GM19240 (cell line): ENCODE results near the gene ANKRD11.

Experiments
- DNase-seq: peaks from one replicate; pipeline ENCODE4 v3.0.0; 2011; ENCODE audit warnings: low spot score; ENCODE audit not compliant: insufficient read length

ANKRD11 gene

DNA sequence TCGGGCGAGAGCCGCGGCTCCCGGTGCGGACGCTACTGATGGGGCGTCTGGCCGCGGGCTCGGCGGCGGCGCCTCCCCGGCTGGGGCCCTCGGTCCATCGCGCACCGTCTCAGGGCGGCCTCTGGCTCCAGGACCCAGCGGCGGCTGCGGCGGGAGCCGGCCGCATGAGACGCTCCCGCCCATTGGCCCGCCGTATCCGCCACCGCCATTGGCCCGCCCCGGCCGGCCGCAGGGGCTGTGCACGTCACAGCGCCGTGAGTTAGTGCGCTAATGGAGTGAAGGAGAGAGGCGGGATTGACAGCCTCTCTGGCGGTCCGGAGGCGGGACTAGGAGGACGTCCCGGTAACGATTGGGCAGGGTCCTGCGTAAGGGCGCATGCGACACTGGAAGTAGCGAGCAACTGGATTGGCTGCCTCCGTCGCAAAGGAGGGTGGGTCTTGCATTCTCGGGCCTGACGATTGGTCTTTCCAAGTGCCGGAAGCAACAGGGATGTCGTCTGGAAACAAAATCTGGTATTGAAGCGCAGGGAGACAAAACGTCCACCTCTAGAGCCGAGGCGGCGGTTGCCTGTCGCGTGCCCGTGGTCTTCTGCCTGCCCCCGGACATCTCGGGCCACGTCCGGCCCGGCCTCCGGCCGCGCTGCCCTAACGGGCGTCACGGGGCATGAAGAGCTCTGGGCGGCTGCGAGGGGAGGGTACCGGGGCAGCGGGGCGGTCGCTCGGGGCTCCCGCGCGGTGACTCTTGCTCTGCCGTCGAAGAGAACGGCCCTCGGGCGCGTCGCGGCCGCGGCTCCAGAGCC is at the start of gene ANKRD11:
TSS of gene ANKRD11 (minus strand) at position 123 of the 799 bp plus-strand sequence. CDS start 173,542 bp downstream, outside the sequence.
- DNase-seq: peak; percentile 90

DNA sequence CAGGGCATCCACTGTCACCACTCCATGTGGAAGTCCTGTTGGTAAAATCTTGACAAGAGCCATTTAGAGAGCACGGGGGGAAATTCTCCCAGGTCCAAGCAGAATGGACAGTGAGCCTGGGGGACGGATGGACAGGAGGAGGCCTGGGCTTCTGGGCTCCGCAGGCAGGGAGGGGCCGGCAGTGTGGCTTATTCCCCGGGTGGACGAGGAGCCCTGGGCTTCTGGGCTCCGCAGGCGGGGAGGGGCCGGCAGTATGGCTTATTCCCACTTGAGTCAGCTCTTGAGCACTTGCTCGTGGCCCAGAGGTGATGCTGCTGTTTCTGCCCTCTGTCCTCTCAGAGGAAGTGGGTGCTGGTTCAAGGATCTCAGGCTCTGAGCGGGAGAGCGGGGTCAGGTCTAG is 47.9 kb upstream of the ANKRD11 start:
- DNase-seq: no peak

DNA sequence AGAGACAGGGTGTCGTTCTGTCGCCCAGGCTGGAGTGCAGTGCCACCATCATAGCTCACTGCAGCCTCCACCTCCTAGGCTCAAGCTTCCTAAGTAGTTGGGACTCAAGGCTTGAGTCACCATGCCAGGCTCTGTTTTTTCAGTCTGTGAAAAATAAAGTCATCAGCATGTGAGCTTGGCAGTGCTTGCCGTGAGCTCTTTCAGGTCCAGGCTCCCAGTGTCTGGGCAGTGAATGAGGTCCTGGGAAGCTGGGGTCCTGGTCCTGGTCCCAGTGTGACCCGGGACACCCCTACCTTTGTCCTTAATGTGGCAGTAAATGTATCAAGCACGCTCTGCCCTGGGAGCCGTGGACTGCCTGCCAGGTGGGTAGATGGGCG is 47.2 kb upstream of the ANKRD11 start:
- DNase-seq: no peak

DNA sequence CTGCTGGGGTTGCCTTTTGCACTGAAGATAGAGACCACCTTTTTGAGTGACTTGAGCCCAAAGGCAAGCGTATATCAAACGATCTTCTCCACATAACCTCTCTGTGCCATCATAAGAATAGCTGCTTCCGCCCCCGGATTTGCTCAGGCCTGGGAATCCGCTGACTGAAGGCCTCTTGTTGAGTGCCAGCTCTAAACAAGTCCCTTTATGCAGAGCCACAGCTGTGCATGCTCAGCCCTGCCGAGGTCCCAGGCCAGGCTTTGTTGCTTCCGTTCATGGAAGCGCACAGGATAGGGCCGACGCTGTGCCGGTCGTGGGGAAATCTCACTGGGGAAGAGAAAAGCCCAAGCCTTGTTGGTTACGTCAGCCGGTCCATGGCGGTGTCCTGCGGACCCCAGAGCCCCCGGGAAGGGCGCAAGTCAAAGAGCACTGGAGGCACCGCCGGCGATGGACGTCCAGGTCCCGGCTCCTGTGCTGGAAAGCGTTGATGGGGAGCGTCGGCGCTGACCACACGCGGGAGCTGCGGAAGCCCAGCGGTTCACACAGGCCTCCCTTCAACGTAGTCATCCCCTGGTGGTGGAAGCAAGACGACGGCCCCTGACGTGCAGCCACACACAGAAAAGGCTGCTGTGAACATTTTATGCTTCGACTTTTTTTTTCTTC is 46.7 kb upstream of the ANKRD11 start:
- no peak for DNase-seq

DNA sequence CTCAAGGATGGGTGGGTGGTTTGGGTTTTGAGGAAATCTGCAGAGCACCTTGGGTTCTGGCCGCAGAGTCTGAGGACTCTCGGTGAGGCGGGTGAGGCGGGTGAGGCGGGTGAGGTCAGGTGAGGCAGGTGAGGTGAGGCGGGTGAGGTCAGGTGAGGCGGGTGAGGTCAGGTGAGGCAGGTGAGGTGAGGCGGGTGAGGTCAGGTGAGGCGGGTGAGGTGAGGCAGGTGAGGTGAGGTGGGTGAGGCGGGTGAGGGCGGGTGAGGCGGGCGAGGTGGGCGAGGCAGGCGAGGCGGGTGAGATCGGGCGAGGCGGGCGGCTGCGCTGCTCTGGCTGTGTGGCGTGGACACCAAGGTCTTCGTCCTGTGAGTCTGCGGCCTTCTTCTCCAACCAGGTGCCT is 46.0 kb upstream of the ANKRD11 start:
- no peak for DNase-seq

DNA sequence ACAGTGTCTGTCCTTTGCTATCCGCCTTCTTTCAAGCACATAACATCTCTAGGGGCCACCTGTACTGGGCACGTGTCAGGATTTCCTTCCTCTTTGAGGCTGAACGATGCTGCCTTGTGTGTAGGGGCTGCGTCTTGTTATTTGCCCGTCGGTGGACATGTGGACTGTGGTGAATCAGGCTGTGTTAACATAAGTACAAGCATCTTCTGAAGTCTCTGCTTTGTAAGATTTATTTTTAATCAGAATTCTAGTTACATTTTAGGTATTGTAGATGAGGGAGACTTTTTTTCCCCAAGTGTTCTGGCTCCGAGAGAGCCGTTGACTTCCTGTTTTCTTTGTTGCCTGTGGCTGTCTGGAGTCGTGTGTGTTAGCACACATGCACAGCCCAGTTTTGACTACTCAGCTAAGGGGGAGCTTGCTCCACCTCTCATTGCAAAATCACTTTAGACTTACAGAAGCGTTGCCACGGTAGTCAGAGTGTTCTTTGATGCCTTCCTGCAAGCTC is 43.9 kb upstream of the ANKRD11 start:
- no peak for DNase-seq

DNA sequence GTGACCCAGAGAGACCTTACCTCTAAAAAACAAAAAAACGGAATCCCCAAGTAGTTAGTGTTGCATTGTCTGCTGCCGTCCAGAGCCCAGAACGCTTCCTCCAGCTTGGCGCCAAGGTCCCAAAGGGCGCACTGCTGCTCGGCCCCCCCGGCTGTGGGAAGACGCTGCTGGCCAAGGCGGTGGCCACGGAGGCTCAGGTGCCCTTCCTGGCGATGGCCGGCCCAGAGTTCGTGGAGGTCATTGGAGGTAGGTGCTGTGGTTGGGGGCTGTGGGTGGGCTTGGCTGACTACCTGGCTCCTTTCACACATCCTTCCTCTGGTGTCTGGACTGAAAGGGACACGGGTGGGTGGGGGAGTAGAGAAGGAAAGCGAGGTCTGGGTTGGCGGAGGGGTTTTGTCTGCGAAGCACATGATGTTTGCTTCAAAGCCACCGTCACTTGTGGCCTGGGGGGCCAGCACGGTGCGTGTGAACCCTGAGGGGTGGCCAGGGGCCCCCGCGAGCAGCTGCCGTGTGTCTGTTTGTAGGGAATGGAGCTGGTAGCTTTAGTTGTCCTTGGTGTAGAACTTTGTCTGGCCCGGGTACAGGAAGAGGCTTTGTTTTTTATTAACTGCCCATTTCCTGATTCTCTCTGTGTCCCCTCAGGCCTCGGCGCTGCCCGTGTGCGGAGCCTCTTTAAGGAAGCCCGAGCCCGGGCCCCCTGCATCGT is 41.6 kb upstream of the ANKRD11 start:
- DNase-seq: no peak

DNA sequence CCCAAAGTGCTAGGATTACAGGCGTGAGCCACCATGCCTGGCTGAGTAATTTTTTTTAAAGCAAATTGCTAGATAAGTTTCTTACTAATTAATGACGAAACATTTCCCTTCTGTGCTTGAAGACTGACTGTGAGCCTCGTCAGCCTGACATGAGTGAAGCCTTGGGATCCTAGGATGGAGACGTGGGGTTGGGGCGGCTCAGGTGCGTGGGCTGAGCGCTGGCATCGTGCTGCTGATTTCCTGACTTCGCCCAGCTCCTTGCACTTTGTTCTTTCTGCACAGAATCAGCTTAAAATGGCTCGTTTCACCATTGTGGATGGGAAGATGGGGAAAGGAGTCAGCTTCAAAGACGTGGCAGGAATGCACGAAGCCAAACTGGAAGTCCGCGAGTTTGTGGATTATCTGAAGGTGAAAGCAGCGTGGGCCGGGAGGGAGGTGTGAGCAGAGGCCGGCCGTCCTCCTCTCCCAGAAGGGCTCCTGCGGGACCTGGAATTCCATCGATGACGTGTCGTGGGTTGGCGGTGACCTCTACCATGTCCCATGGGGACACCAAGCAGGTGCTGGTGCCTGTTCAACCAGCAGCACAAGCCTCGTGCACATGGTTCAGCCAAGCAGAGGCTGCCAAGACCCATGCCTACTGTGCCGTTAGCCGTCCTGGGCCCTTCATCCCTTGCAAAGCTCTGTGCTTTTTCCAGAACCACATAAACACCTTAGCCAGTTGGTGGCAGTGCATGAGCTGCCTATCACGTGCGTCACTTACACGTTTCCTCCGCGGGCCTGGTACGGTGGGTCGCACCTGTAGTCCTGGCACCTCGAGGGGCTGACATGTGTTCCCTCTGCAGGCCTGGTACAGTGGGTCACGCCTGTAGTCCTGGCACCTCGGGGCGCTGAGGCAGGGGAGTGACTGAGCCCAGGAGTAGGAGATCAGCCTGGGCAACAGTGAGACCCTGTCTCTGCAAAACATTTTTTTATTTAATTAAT is 40.3 kb upstream of the ANKRD11 start:
- no peak for DNase-seq

DNA sequence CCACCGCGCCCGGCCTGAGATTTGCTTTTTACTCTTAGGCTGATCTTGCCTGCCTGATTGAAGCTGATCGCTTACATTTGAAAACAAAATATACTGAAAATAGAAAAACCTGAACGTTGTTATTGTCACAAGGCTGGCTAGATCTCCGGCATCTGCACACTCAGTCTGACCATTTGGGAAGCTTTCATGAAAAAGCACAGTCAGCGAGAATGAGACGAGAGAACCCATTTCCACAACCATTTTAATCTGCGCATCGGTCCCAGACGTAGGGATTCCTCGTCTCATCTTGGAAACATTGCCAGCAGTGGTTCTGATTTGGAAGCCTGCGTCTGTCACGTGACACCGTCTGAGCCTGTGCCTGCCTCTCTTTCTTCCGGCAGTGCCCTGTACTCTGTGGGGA is 38.7 kb upstream of the ANKRD11 start:
- no peak for DNase-seq

DNA sequence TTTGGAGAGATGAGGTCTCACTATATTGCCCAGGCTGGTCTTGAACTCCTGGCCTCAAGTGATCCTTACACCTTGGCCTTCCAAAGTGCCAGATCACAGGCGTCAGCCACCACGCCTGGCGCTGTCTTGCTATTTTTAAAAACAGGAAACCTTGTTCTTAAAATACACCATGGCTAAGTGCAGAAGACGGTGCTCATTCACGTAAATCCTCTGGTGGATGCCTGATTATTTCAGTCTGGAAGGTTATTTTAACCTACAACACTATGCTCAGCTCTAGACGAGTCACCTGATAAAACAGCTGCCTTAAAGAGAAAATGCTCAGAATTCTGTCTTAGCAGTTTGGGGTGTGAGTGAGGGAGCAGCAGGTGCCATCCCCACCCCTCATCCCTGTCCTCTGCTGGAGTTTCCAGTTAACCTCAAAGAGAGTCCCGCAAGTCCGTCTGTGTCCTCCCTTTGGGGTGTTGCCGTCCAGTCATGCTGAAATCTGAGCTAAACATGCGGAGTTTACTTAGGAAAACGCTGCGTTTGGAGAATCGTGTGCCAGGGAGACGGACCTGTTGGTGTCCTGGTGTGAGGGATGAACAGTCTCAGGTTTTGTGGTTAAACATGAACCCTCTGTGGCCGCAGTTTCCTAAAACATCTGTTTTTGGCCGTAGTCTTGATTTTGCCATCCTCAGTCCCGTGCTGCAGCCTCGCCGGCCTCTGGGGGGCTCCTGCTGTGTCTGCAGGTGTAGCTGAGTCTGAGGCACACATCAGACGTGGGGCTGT is 35.0 kb upstream of the ANKRD11 start:
- no peak for DNase-seq

DNA sequence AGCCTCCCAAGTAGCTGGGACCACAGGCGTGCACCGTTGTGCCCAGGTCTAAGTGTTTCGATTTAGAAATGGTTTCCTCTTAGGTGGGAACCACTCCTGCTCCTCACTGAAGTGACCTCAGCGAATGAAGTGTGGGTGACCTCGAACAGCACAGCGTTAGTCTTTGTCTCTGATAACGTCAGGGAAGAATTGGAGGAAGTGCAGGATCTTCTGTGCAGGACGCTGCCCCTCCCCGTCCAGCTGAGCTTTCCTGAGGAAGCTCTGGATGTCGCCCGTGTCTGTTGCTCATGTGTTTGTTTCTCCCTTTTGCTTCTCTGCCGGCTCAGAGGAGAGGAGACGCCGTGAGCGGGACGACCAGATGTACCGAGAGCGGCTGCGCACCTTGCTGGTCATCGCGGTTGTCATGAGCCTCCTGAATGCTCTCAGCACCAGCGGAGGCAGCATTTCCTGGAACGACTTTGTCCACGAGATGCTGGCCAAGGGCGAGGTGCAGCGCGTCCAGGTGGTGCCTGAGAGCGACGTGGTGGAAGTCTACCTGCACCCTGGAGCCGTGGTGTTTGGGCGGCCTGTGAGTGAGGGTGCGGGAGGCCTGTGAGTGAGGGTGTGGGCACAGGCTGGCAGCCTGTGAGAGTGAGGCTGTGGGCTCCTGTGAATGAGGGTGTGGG is 33.5 kb upstream of the ANKRD11 start:
- DNase-seq: no peak

DNA sequence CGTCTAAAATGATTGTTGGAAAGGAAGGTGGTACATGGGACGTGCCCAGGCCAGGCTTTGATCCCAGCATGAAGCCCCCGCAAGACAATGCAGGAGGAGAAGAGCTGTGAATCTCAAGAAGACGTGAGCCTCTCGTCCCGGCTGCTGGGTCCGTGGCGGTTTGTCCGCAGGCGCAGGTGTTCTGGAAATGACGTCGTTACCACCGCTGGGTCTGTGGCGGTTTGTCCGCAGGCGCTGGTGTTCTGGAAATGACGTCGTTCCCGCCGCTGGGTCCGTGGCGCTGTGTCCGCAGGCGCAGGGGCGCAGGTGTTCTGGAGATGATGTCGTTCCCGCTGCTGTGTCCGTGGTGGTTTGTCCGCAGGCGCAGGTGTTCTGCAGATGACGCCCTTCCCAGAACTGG is 31.9 kb upstream of the ANKRD11 start:
- DNase-seq: no peak

DNA sequence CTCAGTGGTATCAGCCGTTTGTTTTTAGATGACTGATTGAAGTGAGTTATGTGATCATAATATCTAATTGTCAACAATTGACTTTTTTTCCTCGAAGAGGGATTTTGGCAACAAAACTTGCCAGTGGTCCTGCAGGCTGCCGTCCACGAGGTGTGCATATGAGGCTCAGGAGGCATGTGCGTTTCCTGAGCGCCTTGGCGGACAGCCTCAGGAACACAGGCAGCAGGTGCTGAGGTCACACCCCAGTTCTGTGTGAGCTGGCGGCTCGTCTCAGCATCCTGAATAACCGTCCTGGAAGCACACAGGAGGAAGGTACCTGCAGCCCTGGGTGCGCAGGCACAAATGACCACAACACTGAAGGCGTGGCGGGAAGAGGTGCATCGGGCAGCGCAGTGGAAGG is 29.5 kb upstream of the ANKRD11 start:
- DNase-seq: no peak

DNA sequence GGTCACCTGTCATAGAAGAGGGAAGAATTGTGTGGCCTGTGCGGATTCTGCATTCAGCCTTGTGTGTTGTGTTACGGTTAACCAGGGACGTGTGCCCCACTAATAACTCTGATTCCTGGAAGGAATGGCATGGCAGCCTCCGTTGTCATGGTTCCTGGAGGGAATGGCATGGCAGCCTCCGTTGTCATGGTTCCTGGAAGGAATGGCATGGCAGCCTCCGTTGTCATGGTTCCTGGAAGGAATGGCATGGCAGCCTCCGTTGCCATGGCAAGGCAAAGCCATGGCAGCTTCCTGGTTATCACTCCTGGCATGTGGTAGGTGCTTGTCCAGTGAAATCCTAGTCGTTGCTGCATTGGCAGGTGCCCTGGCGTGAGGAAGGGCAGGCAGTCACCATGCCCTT is 26.8 kb upstream of the ANKRD11 start:
- DNase-seq: no peak

DNA sequence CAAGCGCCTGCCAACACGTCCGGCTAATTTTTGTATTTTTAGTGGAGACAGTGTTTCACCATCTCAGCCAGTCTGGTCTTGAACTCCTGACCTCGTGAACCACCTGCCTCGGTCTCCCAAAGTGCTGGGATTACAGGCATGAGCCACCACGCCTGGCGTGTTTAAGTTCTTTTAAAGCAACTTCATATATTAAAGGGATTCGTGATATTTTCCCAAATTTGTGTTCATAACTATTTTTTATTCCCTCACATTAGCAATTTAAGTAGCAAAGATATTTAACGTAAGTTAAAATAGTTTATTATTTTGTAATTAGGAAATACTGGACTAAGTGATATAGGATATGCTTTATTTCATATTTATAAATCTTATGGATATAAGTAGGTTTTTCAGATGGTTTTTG is 22.1 kb upstream of the ANKRD11 start:
- no peak for DNase-seq

DNA sequence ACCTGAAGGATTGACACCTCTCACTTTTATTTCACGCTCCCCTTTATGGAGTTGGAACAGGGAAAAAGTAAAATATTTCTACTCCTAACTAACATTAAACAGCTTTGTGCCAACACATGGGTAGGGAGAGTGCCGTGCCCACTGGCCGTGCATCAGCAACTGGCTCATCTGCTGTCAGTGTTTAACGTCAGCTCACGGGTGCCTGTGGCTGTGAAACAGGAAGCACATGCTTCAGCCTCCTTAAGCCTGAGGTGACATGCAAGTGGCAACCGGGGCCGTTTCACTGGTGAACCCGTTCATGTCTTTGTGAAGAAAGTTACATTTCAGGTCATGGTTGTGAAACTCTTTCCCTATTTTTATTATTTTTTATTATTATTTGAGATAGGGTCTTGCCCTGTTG is 21.0 kb upstream of the ANKRD11 start:
- no peak for DNase-seq

DNA sequence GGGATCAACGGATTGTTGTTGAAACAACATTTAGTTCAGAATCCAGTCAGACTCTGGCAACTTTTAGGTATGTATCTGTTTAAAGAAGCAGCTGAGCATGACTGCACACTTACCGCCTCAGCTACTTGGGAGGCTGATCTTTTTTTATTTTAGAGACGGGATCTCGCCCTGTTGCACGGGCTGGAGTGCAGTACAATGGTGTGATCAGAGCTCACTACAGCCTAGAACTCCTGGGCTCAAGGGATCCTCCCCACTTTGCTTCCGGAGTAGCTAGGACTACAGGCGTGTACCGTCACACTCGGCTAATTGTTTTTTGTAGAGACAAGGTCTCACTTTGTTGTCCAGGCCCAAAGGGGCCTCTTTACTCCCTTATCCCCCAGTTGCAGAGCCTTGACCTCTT is 20.2 kb upstream of the ANKRD11 start:
- no peak for DNase-seq

DNA sequence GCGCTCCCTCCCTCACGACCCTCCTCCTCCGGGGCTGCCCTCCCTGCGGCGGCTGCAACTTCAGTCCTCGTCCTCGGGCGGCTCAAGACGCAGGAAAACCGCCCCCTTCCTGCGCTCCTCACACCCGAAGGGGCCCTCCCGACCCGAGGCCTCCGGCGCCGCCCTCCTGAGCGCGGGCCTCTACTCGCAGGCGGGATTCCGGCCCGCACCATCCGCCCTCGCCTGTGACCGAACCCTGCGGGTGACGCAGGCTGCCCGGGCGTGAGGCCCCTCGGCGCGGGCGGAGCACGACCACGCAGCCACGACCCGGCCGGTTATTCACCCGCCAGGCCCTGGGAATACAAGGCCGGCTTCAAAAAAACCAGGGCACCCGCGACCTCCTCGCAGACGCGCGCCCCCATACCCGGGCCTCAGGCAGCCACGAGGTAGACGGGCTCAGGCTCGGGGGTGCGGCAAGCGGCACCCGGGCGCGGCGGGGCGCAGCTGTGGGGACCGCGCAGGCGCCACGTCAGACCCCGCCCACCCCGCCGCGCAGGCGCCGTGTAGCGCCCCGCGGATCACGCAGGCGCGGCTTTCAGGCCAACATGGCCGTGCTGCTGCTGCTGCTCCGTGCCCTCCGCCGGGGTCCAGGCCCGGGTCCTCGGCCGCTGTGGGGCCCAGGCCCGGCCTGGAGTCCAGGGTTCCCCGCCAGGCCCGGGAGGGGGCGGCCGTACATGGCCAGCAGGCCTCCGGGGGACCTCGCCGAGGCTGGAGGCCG is 17.7 kb upstream of the ANKRD11 start, which contains the start of gene SPG7:
TSS of gene SPG7 (plus strand) at position 570 of the 757 bp plus-strand sequence. CDS start at position 585, 15 bp downstream.
- DNase-seq: peak; percentile 93
